IPS-15b (cell line): Measurements from ENCODE around the gene ARSK.

ENCODE experiments used
- H3K27me3 ChIP-seq: one replicate; pipeline ENCODE4 v1.6.1; 2013; ENCODE audit warnings: low read length; ENCODE audit not compliant: control insufficient read depth, insufficient read depth
- H3K36me3 ChIP-seq: one replicate; pipeline ENCODE4 v1.6.1; 2013; ENCODE audit warnings: low read length; ENCODE audit not compliant: control insufficient read depth, insufficient read depth
- H3K4me1 ChIP-seq: one replicate; pipeline ENCODE4 v1.6.1; 2013; ENCODE audit warnings: mild to moderate bottlenecking, low read length; ENCODE audit not compliant: control insufficient read depth, insufficient read depth
- H3K4me3 ChIP-seq: one replicate; pipeline ENCODE4 v1.5.1; 2013; ENCODE audit warnings: low read depth, low read length
- H3K9ac ChIP-seq: one replicate; pipeline ENCODE4 v1.6.1; 2013; ENCODE audit warnings: low read depth, mild to moderate bottlenecking, low read length
- H3K9me3 ChIP-seq: one replicate; pipeline ENCODE4 v1.6.1; 2013; ENCODE audit warnings: mild to moderate bottlenecking, low read length; ENCODE audit not compliant: control insufficient read depth, insufficient read depth

The ARSK gene, protein sequence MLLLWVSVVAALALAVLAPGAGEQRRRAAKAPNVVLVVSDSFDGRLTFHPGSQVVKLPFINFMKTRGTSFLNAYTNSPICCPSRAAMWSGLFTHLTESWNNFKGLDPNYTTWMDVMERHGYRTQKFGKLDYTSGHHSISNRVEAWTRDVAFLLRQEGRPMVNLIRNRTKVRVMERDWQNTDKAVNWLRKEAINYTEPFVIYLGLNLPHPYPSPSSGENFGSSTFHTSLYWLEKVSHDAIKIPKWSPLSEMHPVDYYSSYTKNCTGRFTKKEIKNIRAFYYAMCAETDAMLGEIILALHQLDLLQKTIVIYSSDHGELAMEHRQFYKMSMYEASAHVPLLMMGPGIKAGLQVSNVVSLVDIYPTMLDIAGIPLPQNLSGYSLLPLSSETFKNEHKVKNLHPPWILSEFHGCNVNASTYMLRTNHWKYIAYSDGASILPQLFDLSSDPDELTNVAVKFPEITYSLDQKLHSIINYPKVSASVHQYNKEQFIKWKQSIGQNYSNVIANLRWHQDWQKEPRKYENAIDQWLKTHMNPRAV

DNA sequence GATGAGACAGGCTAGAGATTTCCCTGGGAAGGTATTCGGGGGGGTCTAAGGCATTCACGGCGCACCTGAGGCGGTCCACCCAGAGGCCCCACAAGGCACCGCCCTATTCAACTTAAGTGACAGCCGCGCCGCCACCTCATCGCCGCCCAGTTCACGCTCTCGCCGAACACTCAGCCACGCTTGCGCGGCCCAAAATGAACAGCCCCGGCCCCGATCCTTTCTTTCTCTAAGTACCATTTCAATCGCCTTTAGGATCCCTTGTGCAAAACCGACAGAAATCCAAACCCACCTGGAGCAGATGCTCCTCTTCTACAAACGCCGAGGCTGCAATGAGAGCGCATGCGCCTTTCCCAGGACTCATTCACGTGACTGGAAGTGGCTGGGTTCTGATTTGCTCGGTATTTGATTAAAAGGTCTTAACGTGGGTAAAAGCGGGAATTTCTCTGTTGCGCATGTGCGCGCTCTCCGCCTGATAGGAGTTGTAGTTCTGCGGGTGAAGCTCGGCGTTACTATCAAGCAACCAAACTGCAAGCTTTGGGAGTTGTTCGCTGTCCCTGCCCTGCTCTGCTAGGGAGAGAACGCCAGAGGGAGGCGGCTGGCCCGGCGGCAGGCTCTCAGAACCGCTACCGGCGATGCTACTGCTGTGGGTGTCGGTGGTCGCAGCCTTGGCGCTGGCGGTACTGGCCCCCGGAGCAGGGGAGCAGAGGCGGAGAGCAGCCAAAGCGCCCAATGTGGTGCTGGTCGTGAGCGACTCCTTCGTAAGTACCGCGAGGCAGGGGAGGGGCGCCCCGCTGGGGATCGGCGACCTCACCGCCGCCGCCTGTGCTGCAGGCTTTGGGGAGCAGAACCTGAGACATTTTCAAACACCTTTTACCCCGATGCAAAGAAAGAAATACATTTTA lies at the start of gene ARSK, which contains the start of gene SKIC3:
ARSK (plus strand) TSS at position 455 of the 902 bp plus-strand sequence; CDS start at position 633, 178 bp downstream.
SKIC3 (minus strand) TSS at position 331 of the 902 bp plus-strand sequence. CDS start 7,827 bp downstream, outside the sequence.
- peaks cover 4% of the 10 kb centered on the region for H3K4me1 ChIP-seq
- H3K9me3 ChIP-seq, result no peaks in the 10 kb centered on the region
- no peaks in the 10 kb centered on the region for H3K27me3 ChIP-seq
- H3K36me3 ChIP-seq, result no peaks in the 10 kb centered on the region
- peak within 1 kb of the TSS; percentile 75 for H3K9ac ChIP-seq
- peak within 1 kb of the TSS; percentile 76 for H3K4me3 ChIP-seq

DNA sequence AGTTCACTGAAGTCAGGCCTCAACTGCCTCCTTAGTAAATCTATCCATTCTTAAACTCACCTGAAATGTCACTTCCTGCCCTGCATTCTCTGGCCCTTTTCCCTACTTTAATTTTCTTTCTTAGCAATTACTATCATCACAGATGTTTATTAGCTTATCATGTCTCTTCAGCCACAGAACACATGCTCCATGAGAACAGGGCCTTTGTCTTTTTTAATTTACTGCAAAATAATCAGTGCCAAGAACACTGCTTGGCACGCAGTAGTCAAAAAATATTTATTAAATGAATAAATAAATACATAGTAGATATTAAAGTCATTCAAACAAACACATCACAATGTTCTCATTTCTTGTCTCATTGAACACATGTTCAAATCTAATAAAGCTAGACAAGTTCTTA lies 46.4 kb upstream of the ARSK start:
- Histone ChIP-seq H3K27me3 (no peaks in the 10 kb centered on the region), H3K9ac (no peak overlapping the region), H3K4me3 (no peak overlapping the region), H3K9me3 (no peaks in the 10 kb centered on the region), H3K36me3 (peaks cover 4% of the 10 kb centered on the region), H3K4me1 (no peaks in the 10 kb centered on the region)

DNA sequence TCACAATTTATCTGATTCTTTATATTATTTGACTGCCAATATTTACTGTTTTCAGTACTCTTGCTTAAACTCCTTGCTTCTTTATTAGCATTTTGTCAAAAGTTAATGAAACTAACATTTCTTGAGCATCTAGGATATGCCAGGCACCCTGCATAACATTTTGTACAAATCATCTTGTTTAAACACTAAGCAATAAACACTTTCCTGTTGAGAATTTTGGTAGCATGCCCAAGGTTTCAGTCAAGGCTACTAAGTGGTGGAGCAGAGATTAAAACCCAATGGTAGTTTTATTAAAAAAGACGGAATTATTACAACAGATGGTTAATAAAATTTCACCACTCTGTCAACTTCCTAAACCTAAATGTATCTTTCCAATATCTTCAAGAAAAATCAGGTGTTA lies 43.3 kb upstream of the ARSK start:
- Histone ChIP-seq H3K9ac (no peak overlapping the region), H3K4me3 (no peak overlapping the region), H3K36me3 (peaks cover 4% of the 10 kb centered on the region), H3K27me3 (no peaks in the 10 kb centered on the region), H3K9me3 (no peaks in the 10 kb centered on the region), H3K4me1 (no peaks in the 10 kb centered on the region)

DNA sequence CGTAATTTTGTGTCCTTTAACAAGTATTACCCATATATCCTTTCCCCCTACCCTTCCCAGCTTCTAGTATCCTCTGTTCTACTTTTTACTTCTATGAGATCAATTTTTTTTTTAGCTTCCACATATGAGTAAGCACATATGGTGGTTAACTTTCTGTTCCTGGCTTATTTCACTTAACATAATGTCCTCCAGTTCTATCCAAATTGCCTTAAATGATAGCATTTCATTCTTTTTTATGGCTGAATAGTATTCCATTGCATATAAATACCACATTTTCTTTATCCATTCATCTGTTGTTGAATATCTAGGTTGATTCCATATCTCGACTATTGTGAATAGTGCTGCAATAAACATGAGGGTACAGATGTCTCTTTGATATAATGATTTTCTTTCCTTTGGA lies 36.5 kb upstream of the ARSK start:
- H3K27me3 ChIP-seq, result no peaks in the 10 kb centered on the region
- H3K9me3 ChIP-seq, result no peaks in the 10 kb centered on the region
- no peak overlapping the region for H3K4me3 ChIP-seq
- H3K4me1 ChIP-seq, result no peaks in the 10 kb centered on the region
- no peak overlapping the region for H3K9ac ChIP-seq
- H3K36me3 ChIP-seq, result no peaks in the 10 kb centered on the region

DNA sequence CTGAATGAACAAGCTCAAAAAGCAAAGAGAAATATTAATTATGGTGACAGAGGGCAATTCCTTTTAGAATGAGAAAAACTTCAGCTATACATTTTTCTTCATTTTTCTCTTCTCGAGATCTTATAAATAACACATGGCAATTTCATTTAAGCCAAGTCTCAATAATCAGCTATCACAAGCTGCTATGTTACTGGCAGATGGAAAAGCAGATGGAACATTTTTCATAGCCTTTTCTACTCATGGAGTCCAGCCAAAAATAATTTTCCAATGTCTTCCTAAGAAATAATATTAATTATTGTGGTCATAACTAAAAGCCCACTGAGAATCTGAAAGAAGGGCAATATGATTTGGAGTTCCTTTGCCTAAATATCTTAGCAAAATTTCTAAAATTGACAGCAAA lies 35.8 kb upstream of the ARSK start:
- no peaks in the 10 kb centered on the region for H3K36me3 ChIP-seq
- H3K9me3 ChIP-seq, result no peaks in the 10 kb centered on the region
- no peak overlapping the region for H3K9ac ChIP-seq
- H3K4me3 ChIP-seq, result no peak overlapping the region
- H3K27me3 ChIP-seq, result no peaks in the 10 kb centered on the region
- no peaks in the 10 kb centered on the region for H3K4me1 ChIP-seq

DNA sequence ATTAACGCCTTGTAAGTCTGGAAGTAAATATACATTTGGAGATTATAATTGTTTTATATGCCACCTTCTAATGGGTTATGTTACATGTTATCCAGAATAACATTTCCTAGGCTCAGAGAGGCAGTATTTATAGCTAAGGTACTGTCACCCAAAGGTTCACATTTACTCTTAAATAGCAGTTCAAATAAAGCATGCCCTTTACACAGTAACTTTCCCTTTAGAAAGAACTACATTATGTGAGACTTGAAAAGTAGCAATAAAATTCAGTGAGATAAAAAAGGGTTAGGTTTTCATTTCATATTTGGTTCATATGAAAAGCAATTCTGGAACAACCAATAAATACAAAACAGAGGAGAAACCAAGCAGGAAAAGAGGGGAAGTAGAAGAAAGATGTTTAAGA lies 35.2 kb upstream of the ARSK start:
- Histone ChIP-seq H3K36me3 (no peaks in the 10 kb centered on the region), H3K9ac (no peak overlapping the region), H3K4me3 (no peak overlapping the region), H3K9me3 (no peaks in the 10 kb centered on the region), H3K4me1 (no peaks in the 10 kb centered on the region), H3K27me3 (no peaks in the 10 kb centered on the region)

DNA sequence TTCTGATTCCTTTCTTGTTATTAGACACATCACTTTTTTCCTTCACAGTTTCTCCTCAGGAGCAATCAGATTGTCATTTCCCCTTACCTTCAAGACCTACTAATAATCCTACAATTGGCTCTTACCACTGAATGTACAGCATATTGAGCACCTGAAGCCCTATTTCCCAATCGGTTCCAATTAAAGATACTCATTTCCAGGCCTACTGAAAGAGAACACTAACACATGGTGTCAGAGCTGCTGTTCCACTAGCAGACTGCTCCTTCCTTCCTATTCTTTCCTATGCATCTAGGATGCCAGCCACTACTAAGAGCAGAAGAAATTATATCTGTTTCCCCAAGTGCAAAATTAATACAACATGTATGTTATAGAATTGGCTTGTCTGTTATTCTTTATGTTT lies 34.7 kb upstream of the ARSK start:
- H3K9me3 ChIP-seq, result no peaks in the 10 kb centered on the region
- no peaks in the 10 kb centered on the region for H3K27me3 ChIP-seq
- no peaks in the 10 kb centered on the region for H3K36me3 ChIP-seq

DNA sequence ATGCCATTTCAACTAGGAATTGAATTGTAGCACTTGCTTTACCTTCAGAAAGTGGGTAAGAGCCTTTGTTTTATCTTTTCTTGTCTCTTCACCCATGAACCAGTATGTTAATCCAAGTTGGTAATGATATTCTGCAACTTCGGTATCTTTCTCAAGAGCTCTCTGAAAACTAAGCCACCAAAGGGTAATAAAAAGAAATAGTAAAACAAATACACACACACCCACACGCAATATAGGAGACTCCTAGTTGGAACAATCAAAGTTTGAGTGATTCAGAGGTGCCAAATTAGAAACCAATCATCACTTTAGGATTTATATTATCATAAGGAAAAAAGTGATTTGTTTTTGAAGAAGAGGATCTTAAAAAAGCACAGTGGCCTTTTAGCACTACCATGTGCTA lies 30.5 kb upstream of the ARSK start:
- Histone ChIP-seq H3K36me3 (no peaks in the 10 kb centered on the region), H3K27me3 (no peaks in the 10 kb centered on the region), H3K9ac (no peak overlapping the region), H3K4me1 (no peaks in the 10 kb centered on the region), H3K4me3 (no peak overlapping the region), H3K9me3 (no peaks in the 10 kb centered on the region)

More for the DNA sequence above, 34.7 kb upstream of the ARSK start:
- no peaks in the 10 kb centered on the region for H3K4me1 ChIP-seq
- no peak overlapping the region for H3K4me3 ChIP-seq
- no peak overlapping the region for H3K9ac ChIP-seq

DNA sequence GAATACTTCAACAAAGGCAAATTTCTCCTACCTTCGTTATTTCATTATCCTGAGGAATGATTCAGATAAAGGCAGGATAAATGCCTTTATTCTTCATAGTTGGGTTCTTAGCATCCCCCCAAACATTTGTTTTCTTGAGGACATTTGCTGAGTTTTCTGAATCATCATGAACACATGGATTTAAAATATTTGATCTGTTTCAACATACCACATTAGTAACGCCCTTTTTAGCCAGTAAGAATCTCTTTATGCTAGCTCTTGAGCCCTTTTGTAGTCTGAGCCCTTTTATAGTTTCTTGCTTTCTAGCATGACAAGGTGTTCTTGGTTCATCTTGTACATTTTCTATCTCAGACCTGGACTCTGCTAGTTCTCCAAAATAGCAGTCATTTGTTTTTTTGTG lies 28.0 kb upstream of the ARSK start:
- Histone ChIP-seq H3K4me1 (peaks cover 2% of the 10 kb centered on the region), H3K9me3 (no peaks in the 10 kb centered on the region), H3K9ac (no peak overlapping the region), H3K27me3 (no peaks in the 10 kb centered on the region), H3K4me3 (no peak overlapping the region), H3K36me3 (no peaks in the 10 kb centered on the region)

DNA sequence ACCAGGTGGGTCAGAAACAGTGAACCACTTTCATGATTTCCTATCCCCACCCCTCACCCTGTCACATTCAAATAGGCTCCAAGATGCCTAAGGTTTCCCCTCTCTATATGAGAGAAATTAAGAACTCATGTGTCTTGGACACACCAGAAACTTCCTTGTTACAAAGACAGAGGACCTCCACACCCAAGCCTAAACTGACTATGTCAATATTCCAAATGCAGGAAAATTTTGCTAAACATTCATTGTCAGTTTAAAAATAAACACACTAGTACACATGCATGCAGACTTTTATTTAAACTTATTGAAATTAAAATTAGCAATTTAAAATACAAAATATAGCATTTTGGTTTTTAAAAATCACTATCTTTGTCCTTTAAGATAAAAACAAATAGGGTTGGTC lies 26.3 kb upstream of the ARSK start:
- Histone ChIP-seq H3K27me3 (no peaks in the 10 kb centered on the region), H3K9me3 (no peaks in the 10 kb centered on the region), H3K9ac (no peak overlapping the region), H3K4me1 (peaks cover 12% of the 10 kb centered on the region), H3K36me3 (no peaks in the 10 kb centered on the region), H3K4me3 (no peak overlapping the region)

DNA sequence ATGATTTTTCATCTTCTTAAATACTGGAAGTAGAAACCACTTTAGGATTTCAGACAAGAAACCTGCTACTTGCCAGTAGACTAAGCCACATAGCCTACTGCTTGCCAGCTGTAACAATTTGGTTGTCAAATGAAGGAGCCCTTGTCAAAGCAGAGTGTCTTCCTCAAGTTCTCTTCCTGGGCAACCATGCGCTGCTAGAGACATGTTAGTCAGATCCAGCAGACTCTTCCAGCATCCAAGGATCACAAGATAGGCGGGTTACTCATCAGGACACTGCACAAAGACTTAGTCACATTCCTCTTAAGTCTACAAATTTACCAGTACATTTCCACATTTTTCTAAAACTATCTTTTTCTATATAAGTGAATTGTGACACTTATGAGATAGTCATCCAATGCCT lies 24.5 kb upstream of the ARSK start:
- H3K4me1 ChIP-seq, result peaks cover 12% of the 10 kb centered on the region
- no peak overlapping the region for H3K9ac ChIP-seq
- H3K4me3 ChIP-seq, result no peak overlapping the region
- H3K36me3 ChIP-seq, result no peaks in the 10 kb centered on the region
- no peaks in the 10 kb centered on the region for H3K9me3 ChIP-seq
- no peaks in the 10 kb centered on the region for H3K27me3 ChIP-seq
